Measurements from ENCODE around the gene PANX1. TPM values are rescaled to one million over a fixed set of nuclear protein-coding genes. Genes with fewer than 3 reads are reported as not detected.

PANX1 gene
- total and polyA plus RNA-seq, 10 of the 15 experiments (the other 5 are each of a cell fraction or from before 2014, with no cell fraction given) = 3.3 to 18.7 (median 14.4) TPM

- TF ChIP-seq TCF12 (IDR thresholded peaks at IDR 0.05; ENCODE audit: low read depth, low read length) = no peak
- TF ChIP-seq CREM (IDR thresholded peaks at IDR 0.05; ENCODE audit: low read depth) = no peak
- TF ChIP-seq REST (IDR thresholded peaks at IDR 0.05; ENCODE audit: low read depth, low read length) = no peak
- TF ChIP-seq YBX1 (IDR thresholded peaks at IDR 0.05) = no peak
Measured at GRCh38 chr11:94144664-94145063, 16.0 kb downstream of the PANX1 start (continued).

GRCh38 chr11:94145431-94145830, 16.8 kb downstream of the PANX1 start:
- intact Hi-C loops (cut with micrococcal nuclease; ENCODE audit: unreplicated experiment) = no loop called here
- peaks cover 16% of the 10 kb centered on the region for H3K4me1 ChIP-seq (ENCODE audit: control insufficient read depth, insufficient read depth, low read length)
- 50% methylated on average over 2 of the region's 2 CpGs for WGBS (ENCODE audit: insufficient coverage, insufficient replicate concordance, low lambda C conversion rate, missing lambda C conversion rate)
- H3K27ac ChIP-seq (ENCODE audit: control insufficient read depth, insufficient read depth) = no peak overlapping the region
- H3K9me3 ChIP-seq (replicated peaks; ENCODE audit: control insufficient read depth, insufficient read depth, low read length) = no peaks in the 10 kb centered on the region
- ATAC-seq (no peak), FAIRE-seq (no peak), DNase-seq (ENCODE audit: low read depth, low spot score) (no peak)
- CTCF ChIA-PET = interaction anchor here (0.9 to 1.4 kb wide), 3 partner anchors 11 to 24 kb away, joined by 3 to 5 read pairs (median 5); no protein-coding TSS in a partner anchor
- in situ Hi-C loops (cut with MboI) = no loop called here
- no peaks in the 10 kb centered on the region for H3K36me3 ChIP-seq (ENCODE audit: control insufficient read depth in 2 of 2, insufficient read depth in 2 of 2, low read length in 1 of 2)
- no peak overlapping the region for H3K4me3 ChIP-seq
- H3K9ac ChIP-seq (ENCODE audit: control insufficient read depth, insufficient read depth, low read length) = no peak overlapping the region
- POLR2A ChIA-PET = no interaction called here
- H3K27me3 ChIP-seq (replicated peaks in 1 of 2; ENCODE audit: control insufficient read depth in 2 of 2, insufficient read depth in 2 of 2, low read length in 1 of 2) = no peaks in the 10 kb centered on the region
- no peak overlapping the region for H3K4me2 ChIP-seq (ENCODE audit: control insufficient read depth, insufficient read depth)
- H2AFZ ChIP-seq (ENCODE audit: control insufficient read depth, low read depth, low read length) = no peak overlapping the region
- H4K20me1 ChIP-seq (ENCODE audit: control insufficient read depth, insufficient read depth) = no peaks in the 10 kb centered on the region
- SMC1A ChIA-PET (ENCODE audit: uncharacterized antibody, unreplicated experiment) = interaction anchor here (0.9 kb wide), 1 partner anchor 10 kb away, joined by 3 read pairs; no protein-coding TSS in a partner anchor
- BruUV-seq (replicated peaks) = no TSS peak
- H3K79me2 ChIP-seq (ENCODE audit: control insufficient read depth, insufficient read depth, low read length) = peaks cover 27% of the 10 kb centered on the region
- RAD21 ChIA-PET (ENCODE audit: unreplicated experiment) = no interaction called here
- no peak for TF ChIP-seq YY1 (IDR thresholded peaks at IDR 0.05; ENCODE audit: low read depth, low read length)
- no peak for TF ChIP-seq ZNF687 (IDR thresholded peaks at IDR 0.05)
- TF ChIP-seq EZH2 (IDR thresholded peaks at IDR 0.05; ENCODE audit: borderline replicate concordance, control insufficient read depth, low read depth, low read length) = no peak
- TF ChIP-seq MTA2 (IDR thresholded peaks at IDR 0.05; ENCODE audit: low read depth) = no peak
- TF ChIP-seq PRDM15 (CRISPR knock-in tag; IDR thresholded peaks at IDR 0.05) = no peak
